HG03521 (cell line): Measurements from ENCODE around the gene NAGK.
"Not testable (repeated sequence)": the region's sequence is repeated elsewhere in the genome, so short reads cannot be mapped to it uniquely, and the experiment has no call there.

Source experiments
- ATAC-seq: cut with Tn5 transposase; IDR thresholded peaks from one replicate; pipeline ENCODE4 v1.9.1; 2021; ENCODE audit warnings: mild to moderate bottlenecking, moderate library complexity; ENCODE audit not compliant: unreplicated experiment

Gene NAGK

DNA sequence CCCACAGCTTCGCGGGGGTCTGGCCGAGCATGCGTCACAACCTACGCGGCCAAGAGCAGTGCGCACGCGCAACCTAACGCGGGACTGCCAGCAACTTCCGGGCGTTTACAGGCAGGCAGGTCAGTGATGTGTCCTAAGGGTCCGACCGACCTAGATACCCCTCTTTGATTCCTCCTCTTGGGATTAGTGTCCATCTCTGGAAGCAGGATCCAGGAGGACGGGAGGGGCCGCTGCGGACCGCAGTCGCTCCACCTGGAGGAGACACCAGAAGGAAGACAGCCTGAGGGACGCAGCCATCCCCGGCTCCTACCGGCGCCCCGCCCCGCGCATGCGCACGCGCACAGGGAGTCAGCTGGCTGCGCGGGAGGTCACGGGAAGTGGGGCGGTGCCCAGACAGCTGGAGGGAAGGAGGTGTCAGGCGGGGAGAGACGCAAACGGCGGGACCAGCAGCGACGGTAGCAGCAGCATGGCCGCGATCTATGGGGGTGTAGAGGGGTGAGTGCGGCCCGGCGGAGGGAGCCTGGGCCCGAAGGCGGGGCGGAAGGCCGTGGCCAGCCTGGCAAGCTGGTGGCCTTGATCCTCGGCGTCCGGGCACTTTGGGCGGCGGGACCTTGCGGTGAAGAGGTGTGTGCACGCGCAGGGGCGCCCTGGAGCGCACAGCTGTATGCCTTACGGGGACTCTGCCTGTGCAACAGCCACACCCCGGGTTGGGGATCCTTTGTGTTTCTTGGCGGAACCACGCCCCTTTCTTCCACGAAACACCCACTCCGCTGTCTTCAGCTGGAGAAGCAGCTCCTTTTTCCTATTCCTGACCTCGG lies at the start of gene NAGK:
Gene NAGK, plus strand, starts transcription at position 431 of the 818 bp plus-strand sequence. Its CDS starts 36 bp downstream, at position 467.
- ATAC-seq: peak; percentile 59

GRCh38 chr2:71019989-71020388 lies 48.5 kb upstream of the NAGK start:
- not testable (repeated sequence) for ATAC-seq

DNA sequence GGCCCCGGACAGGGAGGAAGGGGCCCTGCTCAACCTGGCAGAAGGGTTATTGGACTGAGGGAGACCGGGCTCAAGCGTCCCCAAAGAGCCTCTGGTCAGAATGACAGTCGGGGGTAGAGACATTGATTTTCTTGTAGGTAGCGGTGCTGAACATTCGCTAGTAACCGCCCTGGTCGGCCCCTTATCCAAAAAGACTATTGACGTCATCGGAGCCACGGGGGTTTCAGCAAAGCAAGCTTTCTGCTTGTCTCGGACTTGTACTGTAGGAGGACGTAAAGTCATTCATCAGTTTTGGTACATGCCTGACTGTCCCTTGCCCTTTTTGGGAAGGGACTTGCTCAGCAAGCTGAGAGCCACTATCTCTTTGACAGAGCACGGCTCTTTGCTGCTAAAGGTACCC lies 47.1 kb upstream of the NAGK start:
- not testable (repeated sequence) for ATAC-seq

DNA sequence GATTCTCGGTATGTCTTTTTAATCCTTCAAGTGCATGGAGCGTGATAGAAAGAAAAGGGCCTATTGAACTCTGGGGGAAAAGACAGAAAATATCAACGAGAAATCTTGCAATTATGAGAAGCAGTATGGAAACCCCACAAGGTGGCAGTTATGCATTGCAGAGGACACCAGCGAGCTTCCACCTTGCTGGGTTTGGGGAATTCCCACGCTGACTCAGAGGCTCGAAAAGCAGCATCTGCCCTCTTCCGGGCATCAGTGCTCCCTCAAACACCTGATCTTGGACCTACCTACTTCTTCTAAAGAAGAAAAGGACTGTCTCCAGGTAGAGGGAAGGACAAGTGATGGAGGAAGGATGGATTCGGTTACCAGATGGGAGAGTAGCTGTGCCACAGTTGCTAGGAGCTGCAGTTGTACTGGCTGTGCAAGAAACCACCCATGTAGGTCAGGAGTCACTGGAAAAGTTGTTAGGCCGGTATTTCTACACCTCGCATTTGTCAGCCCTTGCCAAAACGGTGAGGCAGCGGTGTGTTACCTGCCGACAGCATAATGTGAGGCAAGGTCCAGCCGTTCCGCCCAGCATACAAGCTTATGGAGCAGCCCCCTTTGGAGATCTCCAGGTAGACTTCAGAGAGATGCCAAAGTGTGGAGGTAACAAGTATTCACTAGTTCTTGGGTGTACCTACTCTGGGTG lies 44.8 kb upstream of the NAGK start:
- ATAC-seq: not testable (repeated sequence)

DNA sequence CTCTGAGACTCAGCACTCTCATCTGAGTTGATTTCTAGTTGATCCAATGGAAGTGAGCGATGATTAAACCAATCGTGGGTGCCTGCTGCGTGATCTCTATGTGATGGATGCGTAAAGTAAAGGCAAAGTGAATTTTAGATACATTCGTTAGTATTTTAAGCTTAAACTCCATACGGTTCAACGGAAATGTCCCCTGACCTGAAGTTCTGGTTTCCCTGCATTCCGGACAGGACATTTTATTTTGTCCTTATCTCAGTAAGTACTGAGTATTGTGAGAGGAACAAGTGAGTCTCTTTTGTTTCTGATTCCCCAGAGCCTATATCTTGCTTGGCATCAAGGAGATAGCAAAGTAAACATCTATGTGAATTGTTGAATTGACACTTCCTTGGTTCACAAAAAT lies 32.2 kb upstream of the NAGK start:
- not testable (repeated sequence) for ATAC-seq

- no peak for ATAC-seq
Measured at GRCh38 chr2:71042287-71042686, 26.2 kb upstream of the NAGK start.

GRCh38 chr2:71043531-71044407 lies 24.7 kb upstream of the NAGK start:
- no peak for ATAC-seq

DNA sequence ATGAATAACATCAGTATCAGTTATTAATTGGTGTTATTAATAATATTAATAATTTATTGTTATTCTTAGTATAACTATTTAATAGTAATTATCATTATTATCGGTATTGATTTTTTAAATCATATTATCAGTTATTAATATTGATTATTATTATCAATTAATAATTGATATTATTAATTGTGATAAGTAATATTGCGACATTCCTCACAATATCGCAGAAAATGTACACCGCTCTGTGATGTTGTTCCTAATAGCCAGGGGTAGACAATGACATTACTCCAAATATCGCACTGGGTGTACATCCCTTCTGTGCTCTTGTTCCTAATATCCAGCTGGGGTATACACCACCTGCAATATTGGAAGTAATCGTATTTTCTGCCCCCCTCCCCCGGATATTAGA lies 23.3 kb upstream of the NAGK start:
- no peak for ATAC-seq

- no peak for ATAC-seq
Measured at GRCh38 chr2:71045865-71046548, 22.4 kb upstream of the NAGK start.

DNA sequence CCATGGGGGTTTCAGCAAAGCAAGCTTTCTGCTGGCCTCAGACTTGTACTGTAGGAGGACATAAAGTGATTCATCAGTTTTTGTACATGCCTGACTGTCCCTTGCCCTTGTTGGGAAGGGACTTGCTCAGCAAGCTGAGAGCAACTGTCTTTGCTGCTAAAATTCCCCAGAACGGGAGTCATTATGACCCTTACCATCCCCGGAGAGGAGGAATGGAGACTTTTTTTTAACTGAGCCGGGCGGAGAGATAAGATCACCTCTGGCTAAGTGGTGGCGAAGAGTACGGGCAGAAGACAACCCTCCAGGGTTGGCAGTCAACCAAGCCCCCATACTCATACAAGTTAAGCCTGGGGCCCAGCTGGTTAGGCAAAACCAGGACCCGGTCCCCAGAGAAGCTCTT lies 20.4 kb upstream of the NAGK start:
- no peak for ATAC-seq

DNA sequence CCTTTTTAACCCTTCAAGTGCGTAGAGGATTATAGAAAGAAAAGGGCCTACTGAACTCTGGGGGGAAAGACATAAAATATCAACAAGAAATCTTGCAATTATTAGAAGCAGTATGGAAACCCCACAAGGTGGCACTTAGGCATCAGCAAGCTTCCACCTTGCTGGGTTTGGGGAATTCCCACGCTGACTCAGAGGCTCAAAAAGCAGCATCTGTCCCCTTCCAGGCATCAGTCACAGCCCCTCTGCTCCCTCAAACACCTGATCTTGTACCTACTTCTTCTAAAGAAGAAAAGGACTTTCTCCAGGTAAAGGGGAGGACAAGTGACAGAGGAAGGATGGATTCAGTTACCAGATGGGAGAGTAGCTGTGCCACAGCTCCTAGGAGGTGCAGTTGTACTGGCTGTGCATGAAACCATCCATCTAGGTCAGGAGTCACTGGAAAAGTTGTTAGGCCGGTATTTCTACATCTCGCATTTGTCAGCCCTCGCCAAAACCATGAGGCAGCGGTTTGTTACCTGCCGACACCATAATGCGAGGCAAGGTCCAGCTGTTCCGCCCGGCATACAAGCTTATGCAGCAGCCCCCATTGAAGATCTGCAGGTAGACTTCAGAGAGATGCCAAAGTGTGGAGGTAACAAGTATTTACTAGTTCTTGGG lies 18.6 kb upstream of the NAGK start:
- ATAC-seq: not testable (repeated sequence)

GRCh38 chr2:71055206-71055740 lies 13.2 kb upstream of the NAGK start:
- ATAC-seq: not testable (repeated sequence)

- ATAC-seq: no peak
Measured at GRCh38 chr2:71060211-71060610, 8.2 kb upstream of the NAGK start.

- ATAC-seq: no peak
Measured at GRCh38 chr2:71060871-71061270, 7.6 kb upstream of the NAGK start.

GRCh38 chr2:71063216-71063615 lies 5.2 kb upstream of the NAGK start:
- no peak for ATAC-seq

DNA sequence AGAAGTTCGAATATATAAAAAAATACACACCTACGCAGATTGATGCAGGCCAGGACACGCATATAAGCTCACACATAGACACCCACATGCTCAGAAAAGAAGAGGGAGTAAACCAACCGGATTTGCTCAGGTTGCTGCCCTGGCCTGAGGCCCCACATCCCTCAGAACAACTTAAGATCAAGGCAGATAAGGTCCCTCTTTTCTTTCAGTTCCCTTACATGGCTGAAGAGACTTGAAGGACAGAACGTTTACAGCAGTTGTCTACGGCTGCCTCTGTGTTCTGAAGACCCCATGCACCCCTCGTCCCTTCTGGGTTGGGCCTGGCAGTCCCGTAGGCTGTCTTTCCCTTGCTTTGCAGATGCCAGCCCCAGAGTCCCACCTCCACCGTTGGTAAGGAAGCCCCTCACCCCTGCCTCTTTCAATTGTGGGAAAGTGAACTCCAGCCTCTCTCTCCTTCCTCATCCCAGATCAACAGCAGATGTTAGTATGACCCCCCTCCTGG lies 4.3 kb upstream of the NAGK start:
- ATAC-seq: no peak

DNA sequence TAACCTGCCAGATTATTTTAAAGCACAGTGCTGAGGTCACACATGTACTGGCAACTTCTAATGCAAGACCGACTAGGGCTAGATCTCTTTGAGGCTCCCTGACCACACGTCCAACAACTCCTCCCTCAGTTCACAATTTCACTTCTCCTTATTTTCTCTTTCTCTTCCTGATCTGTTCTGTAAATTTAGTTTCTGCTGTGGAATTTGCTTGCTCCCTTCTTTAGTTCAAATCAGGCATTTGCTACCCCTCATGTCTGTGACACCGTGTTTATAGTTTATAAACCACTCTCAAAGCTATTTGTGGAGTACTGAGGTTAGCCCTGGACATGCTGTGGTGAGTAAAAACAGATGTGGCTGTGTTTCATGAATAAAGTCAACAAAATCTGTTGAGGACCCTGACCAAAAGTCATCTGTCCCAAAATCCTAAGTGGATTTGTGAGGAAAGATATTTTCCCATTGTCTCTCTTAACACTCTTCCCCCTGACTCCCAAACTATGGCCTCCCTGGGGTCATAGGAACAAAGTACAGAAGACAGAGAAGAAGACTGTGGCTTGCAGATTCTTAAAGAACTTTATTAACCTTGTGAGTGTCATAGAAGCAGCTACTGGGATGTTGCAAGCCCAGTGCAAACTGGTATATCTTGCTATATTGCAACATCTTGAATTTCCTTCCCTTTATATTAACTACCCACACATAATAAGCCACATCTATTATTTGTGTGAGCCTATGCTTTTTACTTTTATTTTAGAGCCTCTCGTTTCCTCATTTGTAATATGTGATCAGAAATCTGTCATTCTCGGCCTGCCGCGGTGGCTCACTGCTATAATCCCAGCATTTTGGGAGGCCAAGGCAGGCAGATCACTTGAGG lies 3.5 kb upstream of the NAGK start:
- ATAC-seq: peak; percentile 14

GRCh38 chr2:71066856-71067255 lies 1.6 kb upstream of the NAGK start:
- no peak for ATAC-seq
